22Rv1 (cell line): ENCODE measurements around the gene EED.

Experiments
- ZFX ChIP-seq: fragments of 450-650 bp; IDR thresholded peaks from 2 replicates; pipeline ENCODE4 v1.6.1; 2017; ENCODE audit warnings: antibody characterized with exemption, borderline replicate concordance
- TF ChIP-seq, protein P1 (sequence below): fragments of 450-650 bp; IDR thresholded peaks from 2 replicates; pipeline ENCODE4 v1.5.1; 2017; ENCODE audit warnings: mild to moderate bottlenecking

DNA sequence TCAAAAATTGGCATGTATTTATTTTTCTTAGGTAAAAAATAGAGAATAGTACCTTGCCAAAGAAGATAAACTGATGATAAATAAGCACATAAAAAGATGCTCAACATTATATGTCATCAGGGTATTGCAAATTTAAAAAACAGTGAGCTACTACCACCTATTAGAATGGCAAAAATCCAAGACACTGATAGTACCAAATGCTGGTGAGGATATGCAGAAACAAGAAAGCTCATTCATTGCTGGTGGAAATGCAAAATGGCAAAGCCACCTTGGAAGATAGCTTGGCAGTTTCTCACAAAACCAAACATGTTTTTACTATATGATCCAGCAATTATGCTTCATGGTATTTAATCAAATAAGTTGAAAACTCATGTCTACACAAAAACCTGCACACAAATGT is 46.4 kb upstream of the EED start:
- TF ChIP-seq, protein P1, sequence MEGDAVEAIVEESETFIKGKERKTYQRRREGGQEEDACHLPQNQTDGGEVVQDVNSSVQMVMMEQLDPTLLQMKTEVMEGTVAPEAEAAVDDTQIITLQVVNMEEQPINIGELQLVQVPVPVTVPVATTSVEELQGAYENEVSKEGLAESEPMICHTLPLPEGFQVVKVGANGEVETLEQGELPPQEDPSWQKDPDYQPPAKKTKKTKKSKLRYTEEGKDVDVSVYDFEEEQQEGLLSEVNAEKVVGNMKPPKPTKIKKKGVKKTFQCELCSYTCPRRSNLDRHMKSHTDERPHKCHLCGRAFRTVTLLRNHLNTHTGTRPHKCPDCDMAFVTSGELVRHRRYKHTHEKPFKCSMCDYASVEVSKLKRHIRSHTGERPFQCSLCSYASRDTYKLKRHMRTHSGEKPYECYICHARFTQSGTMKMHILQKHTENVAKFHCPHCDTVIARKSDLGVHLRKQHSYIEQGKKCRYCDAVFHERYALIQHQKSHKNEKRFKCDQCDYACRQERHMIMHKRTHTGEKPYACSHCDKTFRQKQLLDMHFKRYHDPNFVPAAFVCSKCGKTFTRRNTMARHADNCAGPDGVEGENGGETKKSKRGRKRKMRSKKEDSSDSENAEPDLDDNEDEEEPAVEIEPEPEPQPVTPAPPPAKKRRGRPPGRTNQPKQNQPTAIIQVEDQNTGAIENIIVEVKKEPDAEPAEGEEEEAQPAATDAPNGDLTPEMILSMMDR: no peak
- no peak for TF ChIP-seq ZFX
